AG04450 (cell line): Measurements from ENCODE around the gene TBC1D8. TPM values are rescaled to one million over a fixed set of nuclear protein-coding genes. Genes with fewer than 3 reads are reported as not detected.

Experiments used
- CTCF ChIA-PET: fragments of 300-600, 350-600 bp; formaldehyde crosslinking; extraction: SDS; loops from one replicate; lab custom pipeline; 2022; ENCODE audit warnings: antibody characterized with exemption, inconsistent platforms; lab: Charles Lee
- POLR2A ChIA-PET: fragments of 350-600 bp; formaldehyde crosslinking; extraction: SDS; loops from one replicate; lab custom pipeline; 2021; ENCODE audit warnings: antibody characterized with exemption, inconsistent platforms; lab: Yijun Ruan, JAX
- DNase-seq: peaks from one replicate; pipeline ENCODE4 v3.0.0-alpha.2; 2011; ENCODE audit warnings: low read depth, low spot score
- H3K27ac ChIP-seq: one replicate; pipeline ENCODE4 v1.5.1; 2012; ENCODE audit warnings: low read depth, low read length, control low read depth
- H3K27me3 ChIP-seq: one replicate; pipeline ENCODE4 v1.6.0; 2012; ENCODE audit warnings: low read length; ENCODE audit not compliant: control insufficient read depth, insufficient read depth
- H3K4me3 ChIP-seq: 2 replicates; pipeline ENCODE4 v1.5.1; 2011; ENCODE audit warnings: mild to moderate bottlenecking, low read depth, low read length, control low read depth
- H3K9me3 ChIP-seq: 2 replicates; pipeline ENCODE4 v1.5.1; 2012; ENCODE audit warnings: low read length; ENCODE audit not compliant: control insufficient read depth, insufficient read depth
- CTCF ChIP-seq: IDR thresholded peaks from 2 replicates; pipeline ENCODE4 v1.5.1; 2011; ENCODE audit warnings: low read depth, low read length, control low read depth, inconsistent platforms
- polyA plus RNA-seq: library from polyadenylated mRNA; depleted of rRNA; stranded (reverse); fragments of >200 nt; gene quantifications from 2 replicates; pipeline ENCODE4 v1.2.3, GENCODE V29; 2011

The TBC1D8 gene
- polyA plus RNA-seq, 1 experiment, result 2.5 TPM

- TF ChIP-seq CTCF, result no peak
- no peak overlapping the region for H3K4me3 ChIP-seq
- CTCF ChIA-PET, result no interaction called here
These were observed 56.8 kb downstream of the TBC1D8 start for GRCh38 chr2:101094351-101094750.

GRCh38 chr2:101089942-101090799 lies 61.0 kb downstream of the TBC1D8 start:
- ChIA-PET POLR2A (no interaction called here), CTCF (interaction anchor here (0.7 kb wide), 1 partner anchor 27 kb away, joined by 3 read pairs; no protein-coding TSS in a partner anchor)
- no peaks in the 10 kb centered on the region for H3K27me3 ChIP-seq
- TF ChIP-seq CTCF, result no peak
- no peak overlapping the region for H3K4me3 ChIP-seq
- no peak overlapping the region for H3K27ac ChIP-seq
- H3K9me3 ChIP-seq, result no peaks in the 10 kb centered on the region
- DNase-seq, result no peak

More at GRCh38 chr2:101094351-101094750, 56.8 kb downstream of the TBC1D8 start:
- Histone ChIP-seq H3K9me3 (no peaks in the 10 kb centered on the region), H3K27ac (no peak overlapping the region), H3K27me3 (no peaks in the 10 kb centered on the region)
- POLR2A ChIA-PET, result no interaction called here
- DNase-seq, result no peak

GRCh38 chr2:101089419-101089818 lies 61.8 kb downstream of the TBC1D8 start:
- DNase-seq, result no peak
- H3K4me3 ChIP-seq, result no peak overlapping the region
- ChIA-PET CTCF (interaction anchor here (0.7 kb wide), 1 partner anchor 26 kb away, joined by 3 read pairs; no protein-coding TSS in a partner anchor), POLR2A (no interaction called here)
- no peaks in the 10 kb centered on the region for H3K27me3 ChIP-seq
- no peak for TF ChIP-seq CTCF
- no peak overlapping the region for H3K27ac ChIP-seq
- H3K9me3 ChIP-seq, result no peaks in the 10 kb centered on the region

GRCh38 chr2:101087638-101088037 lies 63.5 kb downstream of the TBC1D8 start:
- POLR2A ChIA-PET, result no interaction called here
- DNase-seq, result no peak
- no peak for TF ChIP-seq CTCF
- peaks cover 2% of the 10 kb centered on the region for H3K27me3 ChIP-seq
- H3K4me3 ChIP-seq, result no peak overlapping the region
- no peak overlapping the region for H3K27ac ChIP-seq
- CTCF ChIA-PET, result no interaction called here
- no peaks in the 10 kb centered on the region for H3K9me3 ChIP-seq

- H3K27me3 ChIP-seq, result peaks cover 2% of the 10 kb centered on the region
- no peak for TF ChIP-seq CTCF
- H3K4me3 ChIP-seq, result no peak overlapping the region
- H3K27ac ChIP-seq, result no peak overlapping the region
- ChIA-PET CTCF (no interaction called here), POLR2A (no interaction called here)
- H3K9me3 ChIP-seq, result no peaks in the 10 kb centered on the region
- no peak for DNase-seq
These were observed 67.6 kb downstream of the TBC1D8 start for GRCh38 chr2:101083613-101084012.
